WI38 (cell line): ENCODE data around the gene PDE4D.

Experiments
- H3K4me3 ChIP-seq: 2 replicates; pipeline ENCODE4 v1.5.1; 2011; ENCODE audit warnings: low read depth, mild to moderate bottlenecking, control low read depth, low read length
- CTCF ChIP-seq: IDR thresholded peaks from 2 replicates; pipeline ENCODE4 v1.5.1; 2012; ENCODE audit warnings: low read depth, mild to moderate bottlenecking, control low read depth, low read length

Gene PDE4D

GRCh38 chr5:59327191-59327980, 566.1 kb downstream of the PDE4D start:
- no peak for TF ChIP-seq CTCF
- H3K4me3 ChIP-seq: no peak overlapping the region

DNA sequence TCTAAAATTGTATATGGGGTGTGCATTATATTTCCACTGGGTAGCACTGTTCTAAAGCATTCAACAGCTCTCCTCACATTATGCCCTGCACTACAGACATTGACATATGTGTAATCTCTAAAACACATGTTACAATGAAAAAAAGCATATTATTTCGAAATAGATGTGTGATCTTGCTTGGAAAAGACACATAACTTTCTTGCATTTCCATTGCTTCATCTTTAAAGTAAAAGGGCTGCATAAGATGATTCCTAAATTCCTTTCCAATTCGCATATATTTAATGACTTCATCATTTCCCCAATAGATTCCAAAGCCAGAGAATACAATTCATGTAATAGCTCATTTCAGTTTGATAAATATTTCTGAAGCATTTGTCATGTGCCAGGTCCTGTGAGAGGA, 566.9 kb downstream of the PDE4D start:
- TF ChIP-seq CTCF: no peak
- no peak overlapping the region for H3K4me3 ChIP-seq

DNA sequence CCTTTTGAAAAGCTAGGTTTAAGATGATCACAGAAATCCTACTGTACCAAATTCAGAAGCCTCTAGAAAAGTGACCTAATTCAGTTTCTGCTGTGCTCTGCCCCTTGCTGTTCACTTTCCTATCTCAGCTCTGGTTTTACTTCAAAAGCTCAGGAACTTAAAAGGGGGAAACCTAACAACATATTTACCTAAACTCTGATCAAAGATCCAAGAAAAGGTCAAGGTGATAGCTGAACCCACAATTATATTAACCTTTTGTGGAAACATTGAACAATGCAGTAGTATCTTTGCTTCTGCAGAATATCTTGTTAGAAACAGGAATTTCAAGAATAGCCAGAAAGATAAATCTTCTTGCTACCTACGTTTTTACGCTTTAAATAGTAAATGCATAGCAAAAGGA, 568.5 kb downstream of the PDE4D start:
- no peak for TF ChIP-seq CTCF
- H3K4me3 ChIP-seq: no peak overlapping the region

- TF ChIP-seq CTCF: no peak
- H3K4me3 ChIP-seq: no peak overlapping the region
Observed at GRCh38 chr5:59322894-59323293, 570.6 kb downstream of the PDE4D start.

- no peak overlapping the region for H3K4me3 ChIP-seq
- no peak for TF ChIP-seq CTCF
Observed at GRCh38 chr5:59322058-59322457, 571.5 kb downstream of the PDE4D start.

- no peak for TF ChIP-seq CTCF
Observed at GRCh38 chr5:59321642-59322041, 571.9 kb downstream of the PDE4D start.

DNA sequence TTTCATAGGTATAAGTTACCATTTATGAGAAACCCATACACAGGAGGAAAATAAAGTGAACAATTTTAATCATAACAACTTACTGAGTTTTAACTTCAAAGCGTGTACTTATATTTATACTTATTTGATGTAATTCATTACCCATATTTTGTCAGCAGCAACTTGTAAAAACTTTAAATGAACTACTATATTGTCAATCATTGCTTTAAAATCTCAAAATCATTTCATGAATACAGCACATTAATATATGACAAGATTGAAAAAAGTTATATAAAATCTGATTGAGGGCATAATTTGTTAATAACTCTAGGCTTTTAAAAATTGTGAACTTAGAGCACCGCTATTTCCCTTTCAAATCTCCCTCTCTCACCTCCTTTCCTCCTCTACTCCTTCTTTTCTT, 573.1 kb downstream of the PDE4D start:
- H3K4me3 ChIP-seq: no peak overlapping the region
- no peak for TF ChIP-seq CTCF

More at GRCh38 chr5:59321642-59322041, 571.9 kb downstream of the PDE4D start:
- H3K4me3 ChIP-seq: no peak overlapping the region
